ENCODE results near the gene OR10C1. TPM values are rescaled to one million over a fixed set of nuclear protein-coding genes. Genes with fewer than 3 reads are reported as not detected.

The OR10C1 gene
- not detected in 2 replicates for total RNA-seq (2022)
- Bru-seq, nascent RNA = percentile 19 among the genes with signal in this experiment
- BruChase-seq, experiment 1, labeled RNA remaining after a 2-hour chase = not detected
- BruChase-seq, experiment 2, labeled RNA remaining after a 6-hour chase = percentile 21 among the genes with signal in this experiment
- long read RNA-seq = 0 reads

GRCh38 chr6:29439006-29439405 is at the start of gene OR10C1:
OR10C1 (plus strand) TSS chr6:29439306; CDS start chr6:29440016, 710 bp downstream.
- Mint-ChIP-seq H3K9me3 (ENCODE audit: unreplicated experiment) (peaks cover 3% of the 10 kb centered on the region), H3K27me3 (ENCODE audit: insufficient read depth, unreplicated experiment) (peaks cover 14% of the 10 kb centered on the region)
- no TSS peak for BruUV-seq (replicated peaks)

GRCh38 chr6:29395331-29395730 is 43.8 kb upstream of the OR10C1 start, which contains the start of gene OR12D2:
OR12D2 (plus strand) TSS chr6:29395631; CDS start chr6:29396700, 1,069 bp downstream.
- no peaks in the 10 kb centered on the region for H3K9me3 ChIP-seq
- BruUV-seq (replicated peaks) = no TSS peak
- peaks cover 17% of the 10 kb centered on the region for H3K27me3 Mint-ChIP-seq (ENCODE audit: insufficient read depth, unreplicated experiment)
- no peak within 1 kb of the TSS for H3K4me3 Mint-ChIP-seq (ENCODE audit: unreplicated experiment)
- H3K4me3 ChIP-seq (ENCODE audit: low read depth, low read length) = no peak within 1 kb of the TSS
- no peak for DNase-seq
- H3K4me1 Mint-ChIP-seq (ENCODE audit: low read depth, unreplicated experiment) = no peaks in the 10 kb centered on the region
- no peaks in the 10 kb centered on the region for H3K27me3 ChIP-seq (replicated peaks; ENCODE audit: control insufficient read depth, insufficient read depth, low read length)
- intact Hi-C loops (cut with micrococcal nuclease; ENCODE audit: unreplicated experiment) = no loop called here
- ChIA-PET CTCF (no interaction called here), POLR2A (no interaction called here)
- no peaks in the 10 kb centered on the region for H3K36me3 Mint-ChIP-seq (ENCODE audit: insufficient read depth, unreplicated experiment)
- H3K9me3 Mint-ChIP-seq (ENCODE audit: unreplicated experiment) = no peaks in the 10 kb centered on the region
- no peaks in the 10 kb centered on the region for H3K4me1 ChIP-seq
- no peak within 1 kb of the TSS for H3K27ac Mint-ChIP-seq (ENCODE audit: unreplicated experiment)
- TF ChIP-seq CTCF (IDR thresholded peaks at IDR 0.05; ENCODE audit: insufficient read depth in 1 of 2, low read depth in 1 of 2, low read length in 1 of 2, severe bottlenecking in 1 of 2, unreplicated experiment in 1 of 2) = no peak
- no peaks in the 10 kb centered on the region for H3K36me3 ChIP-seq (ENCODE audit: control insufficient read depth, insufficient read depth, low read length)

More at GRCh38 chr6:29439006-29439405, at the start of gene OR10C1:
- Histone ChIP-seq H3K4me1 (no peaks in the 10 kb centered on the region), H3K4me3 (ENCODE audit: low read depth, low read length) (no peak within 1 kb of the TSS), H3K9me3 (no peaks in the 10 kb centered on the region), H3K27me3 (replicated peaks; ENCODE audit: control insufficient read depth, insufficient read depth, low read length) (no peaks in the 10 kb centered on the region), H3K36me3 (ENCODE audit: control insufficient read depth, insufficient read depth, low read length) (no peaks in the 10 kb centered on the region)
- DNase-seq = no peak
- H3K4me1 Mint-ChIP-seq (ENCODE audit: low read depth, unreplicated experiment) = no peaks in the 10 kb centered on the region
- H3K4me3 Mint-ChIP-seq (ENCODE audit: unreplicated experiment) = no peak within 1 kb of the TSS
- intact Hi-C loops (cut with micrococcal nuclease; ENCODE audit: unreplicated experiment) = no loop called here
- TF ChIP-seq CTCF (IDR thresholded peaks at IDR 0.05; ENCODE audit: insufficient read depth in 1 of 2, low read depth in 1 of 2, low read length in 1 of 2, severe bottlenecking in 1 of 2, unreplicated experiment in 1 of 2) = no peak
- H3K36me3 Mint-ChIP-seq (ENCODE audit: insufficient read depth, unreplicated experiment) = no peaks in the 10 kb centered on the region
- POLR2A ChIA-PET = no interaction called here
- CTCF ChIA-PET = no interaction called here
- H3K27ac Mint-ChIP-seq (ENCODE audit: unreplicated experiment) = no peak within 1 kb of the TSS

- no peak overlapping the region for H3K4me3 ChIP-seq (ENCODE audit: low read depth, low read length)
- H3K36me3 ChIP-seq (ENCODE audit: control insufficient read depth, insufficient read depth, low read length) = no peaks in the 10 kb centered on the region
- H3K27me3 ChIP-seq (replicated peaks; ENCODE audit: control insufficient read depth, insufficient read depth, low read length) = no peaks in the 10 kb centered on the region
- ChIA-PET POLR2A (no interaction called here), CTCF (no interaction called here)
- H3K27me3 Mint-ChIP-seq (ENCODE audit: insufficient read depth, unreplicated experiment) = peaks cover 19% of the 10 kb centered on the region
- DNase-seq = no peak
- no peaks in the 10 kb centered on the region for H3K9me3 Mint-ChIP-seq (ENCODE audit: unreplicated experiment)
- no peak for TF ChIP-seq CTCF (IDR thresholded peaks at IDR 0.05; ENCODE audit: insufficient read depth in 1 of 2, low read depth in 1 of 2, low read length in 1 of 2, severe bottlenecking in 1 of 2, unreplicated experiment in 1 of 2)
- H3K36me3 Mint-ChIP-seq (ENCODE audit: insufficient read depth, unreplicated experiment) = no peaks in the 10 kb centered on the region
- H3K27ac Mint-ChIP-seq (ENCODE audit: unreplicated experiment) = no peak overlapping the region
- intact Hi-C loops (cut with micrococcal nuclease; ENCODE audit: unreplicated experiment) = no loop called here
- H3K4me3 Mint-ChIP-seq (ENCODE audit: unreplicated experiment) = no peak overlapping the region
- BruUV-seq (replicated peaks) = no TSS peak
- H3K4me1 ChIP-seq = no peaks in the 10 kb centered on the region
- H3K4me1 Mint-ChIP-seq (ENCODE audit: low read depth, unreplicated experiment) = no peaks in the 10 kb centered on the region
- no peaks in the 10 kb centered on the region for H3K9me3 ChIP-seq
Measured at GRCh38 chr6:29399525-29399924, 39.6 kb upstream of the OR10C1 start.
